ENCODE measurements around the gene PUM2. TPM values are rescaled to one million over a fixed set of nuclear protein-coding genes. Genes with fewer than 3 reads are reported as not detected.
A peak's percentile ranks its signal among the peaks of the same experiment; 100 is the strongest.

PUM2 gene
- total RNA-seq, 1 donor from 2014 or later: 33.6 TPM

DNA sequence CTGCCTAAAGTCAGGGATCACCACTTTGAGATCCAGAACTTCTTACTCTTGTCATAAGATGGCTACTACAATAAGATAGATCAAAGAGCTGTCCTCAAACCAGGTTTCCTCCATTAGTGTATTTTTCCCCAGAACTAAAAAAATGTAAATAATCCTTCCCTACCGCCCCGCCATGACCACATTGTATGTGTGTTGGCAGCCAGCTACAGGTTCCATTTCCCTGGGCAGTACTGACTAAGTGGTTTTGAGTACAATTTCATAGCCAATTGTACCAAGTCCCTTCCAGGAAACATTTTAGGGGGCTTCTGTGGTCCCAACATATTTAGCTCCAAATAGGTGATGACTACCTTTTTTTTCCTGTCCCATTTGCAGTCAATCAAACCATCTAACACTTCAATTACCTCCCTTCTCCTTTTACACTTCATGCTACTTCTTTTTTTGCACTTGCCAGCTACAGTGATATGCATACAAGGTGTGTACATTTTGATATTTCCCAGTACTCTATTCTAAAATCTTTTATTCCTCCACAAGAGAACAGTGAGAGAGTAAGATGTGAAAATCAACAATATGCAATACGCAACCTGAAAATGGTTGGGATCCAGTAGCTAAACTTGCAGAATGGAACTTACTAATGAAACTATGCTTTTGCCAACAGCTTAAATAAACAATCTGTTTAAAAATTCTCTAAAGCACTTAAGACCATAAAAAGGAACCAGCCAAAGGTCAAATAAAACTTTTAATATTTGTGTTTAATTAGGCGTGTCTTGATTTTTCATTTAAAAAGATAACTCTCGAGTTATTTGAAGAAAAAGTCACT is 3.9 kb downstream of the PUM2 start:
- no peak for DNase-seq (ENCODE audit: low read depth in 2 of 2)

DNA sequence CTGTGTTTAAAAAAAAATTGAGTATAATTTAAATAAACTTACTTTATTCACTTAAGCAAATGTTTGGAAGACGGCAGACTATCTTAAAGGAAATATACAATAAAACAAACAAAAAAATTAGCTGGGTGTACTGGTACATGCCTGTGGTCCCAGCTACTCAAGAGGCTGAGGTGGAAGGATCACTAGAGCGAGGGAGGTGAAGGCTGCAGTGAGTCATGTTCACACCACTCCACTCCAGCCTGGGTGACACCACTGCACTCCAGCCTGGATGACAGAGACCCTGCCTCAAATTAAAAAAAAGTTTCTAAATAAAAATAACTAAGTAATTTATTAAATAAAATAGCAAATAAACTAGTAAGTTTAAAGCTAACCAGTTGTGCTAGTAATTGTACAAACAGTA is 7.5 kb downstream of the PUM2 start:
- no peak for DNase-seq (ENCODE audit: low read depth in 2 of 2)

DNA sequence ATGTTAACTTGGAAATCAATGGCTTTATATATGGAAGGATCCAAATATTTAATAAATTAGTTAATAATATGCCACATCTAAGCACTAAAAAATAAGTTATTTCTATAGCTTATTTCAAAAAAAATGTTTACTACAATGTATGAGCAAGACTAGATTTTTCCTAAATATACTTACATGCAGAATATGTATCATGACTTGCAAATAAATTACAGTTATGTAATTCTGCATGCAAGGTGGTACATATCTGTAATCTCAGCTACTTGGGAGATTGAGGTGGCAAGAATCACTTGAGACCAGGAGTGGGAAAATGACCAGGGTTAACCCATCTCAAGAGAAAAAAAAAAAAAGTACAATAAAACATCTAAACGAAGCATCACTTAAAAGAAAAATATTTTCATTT is 11.6 kb downstream of the PUM2 start:
- no peak for DNase-seq (ENCODE audit: low read depth in 2 of 2)

DNA sequence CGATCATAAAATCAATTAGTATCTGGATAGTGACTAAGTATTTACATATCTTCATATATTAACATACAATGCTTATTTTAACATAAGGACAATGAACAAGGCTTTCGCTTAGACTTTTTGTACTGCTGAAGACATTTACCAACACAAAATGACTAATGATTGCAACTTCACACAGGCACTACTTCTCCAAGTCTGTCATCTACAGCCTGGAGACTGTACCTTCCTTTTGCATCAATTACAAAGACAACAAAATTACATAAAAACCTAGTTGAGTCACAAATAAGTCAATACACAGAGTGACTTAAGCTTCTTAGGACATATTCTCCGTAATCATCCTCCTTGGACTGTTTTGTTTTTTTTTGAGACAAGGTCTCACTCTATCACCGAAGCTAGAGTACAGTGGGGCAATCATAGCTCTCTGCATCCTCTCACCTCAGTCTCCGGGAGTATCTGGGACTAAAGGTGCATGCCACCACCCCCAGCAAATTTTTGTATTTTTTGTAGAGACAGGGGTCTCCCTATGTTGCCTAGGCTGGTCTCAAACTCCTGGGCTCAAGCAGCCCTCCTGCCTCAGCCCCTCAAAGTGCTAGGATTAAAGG is 15.9 kb downstream of the PUM2 start:
- DNase-seq (ENCODE audit: low read depth in 2 of 2): no peak

DNA sequence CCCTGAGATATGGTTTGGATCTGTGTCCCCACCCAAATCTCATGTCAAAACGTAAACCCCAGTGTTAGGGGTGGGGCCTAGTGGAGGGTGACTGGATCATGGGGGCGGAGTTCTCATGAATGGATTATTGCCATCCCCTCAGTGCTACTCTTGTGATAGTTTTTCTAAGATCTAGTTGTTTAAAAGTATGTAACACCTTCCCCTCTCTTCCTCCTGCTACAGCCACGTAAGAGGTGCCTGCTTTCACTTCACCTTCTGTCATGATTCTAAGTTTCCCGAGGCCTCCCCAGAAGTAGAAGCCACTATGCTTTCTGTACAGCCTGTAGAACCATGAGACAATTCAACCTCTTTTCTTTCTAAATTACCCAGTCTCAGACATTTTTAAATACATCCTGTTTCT is 16.9 kb downstream of the PUM2 start:
- DNase-seq (ENCODE audit: low read depth in 2 of 2): no peak

DNA sequence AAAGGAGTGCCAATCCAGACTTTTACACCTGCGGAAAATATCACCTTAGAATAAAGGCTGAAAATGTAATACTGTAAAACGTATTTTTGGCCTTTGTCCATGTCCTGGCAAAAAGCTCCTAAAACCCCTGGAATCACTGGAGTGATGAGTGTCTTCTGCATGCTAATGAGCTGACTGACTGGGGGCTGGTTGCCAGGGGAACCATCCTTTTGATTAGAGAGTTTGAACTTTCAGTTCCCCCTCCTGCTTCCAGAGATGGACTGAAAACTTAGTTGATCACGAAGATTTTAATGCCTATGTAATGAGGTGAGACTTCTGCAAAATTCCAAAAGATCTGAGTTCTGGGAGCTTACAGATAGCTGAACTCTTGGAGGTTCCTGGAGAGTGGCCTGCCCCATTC is 20.5 kb downstream of the PUM2 start:
- no peak for DNase-seq (ENCODE audit: low read depth in 2 of 2)

DNA sequence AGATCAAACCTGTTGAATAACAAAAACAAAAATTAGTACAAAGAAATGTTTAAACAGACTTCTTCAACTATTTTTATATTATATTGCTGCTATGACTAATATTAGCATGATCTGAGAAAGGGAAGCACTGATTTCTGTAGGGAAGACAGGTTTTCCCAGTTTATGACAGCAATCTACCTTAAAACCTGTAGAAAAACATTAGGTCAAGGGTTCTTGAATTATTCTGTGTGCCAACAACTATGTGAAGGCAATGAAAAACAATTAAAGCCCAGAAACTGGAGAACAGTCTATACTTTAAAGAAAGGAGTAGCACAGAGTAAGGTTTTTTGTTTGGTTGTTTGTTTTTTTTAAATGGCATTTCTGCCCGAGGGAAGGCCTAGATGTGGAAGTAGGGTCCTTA is 23.3 kb downstream of the PUM2 start:
- DNase-seq (ENCODE audit: low read depth in 2 of 2): peak in 1 of 2 donors; percentile 36

DNA sequence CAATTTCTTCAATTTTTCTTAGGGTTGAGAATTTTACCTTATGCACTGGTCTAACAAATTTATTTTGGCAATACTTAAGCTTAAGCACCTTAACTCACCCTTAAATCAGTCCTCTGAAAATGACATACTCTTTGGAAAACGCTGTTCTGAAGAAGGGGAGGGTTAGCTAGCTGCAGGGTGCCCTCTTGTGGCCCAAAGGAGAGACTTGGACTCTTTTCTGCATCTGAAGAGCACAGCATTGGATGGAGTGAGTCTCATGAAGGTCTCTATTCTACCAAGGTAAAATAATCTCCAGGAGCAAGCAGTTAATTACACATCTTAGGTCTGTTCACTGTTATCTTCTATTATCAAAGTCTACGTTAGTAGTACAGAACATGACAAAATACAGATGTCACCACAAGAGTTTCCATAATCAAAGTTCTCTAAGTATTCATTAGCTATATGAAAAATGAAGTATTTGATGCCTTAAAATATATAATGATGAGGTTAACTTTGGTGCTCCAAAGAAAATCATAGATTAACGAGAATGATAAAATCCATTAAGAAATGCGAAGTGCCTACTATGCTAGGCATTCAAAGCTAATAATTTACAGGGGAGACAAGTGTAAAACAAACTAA is 24.4 kb downstream of the PUM2 start:
- peak; percentile 30 to 71 for DNase-seq (ENCODE audit: low read depth in 2 of 2)

DNA sequence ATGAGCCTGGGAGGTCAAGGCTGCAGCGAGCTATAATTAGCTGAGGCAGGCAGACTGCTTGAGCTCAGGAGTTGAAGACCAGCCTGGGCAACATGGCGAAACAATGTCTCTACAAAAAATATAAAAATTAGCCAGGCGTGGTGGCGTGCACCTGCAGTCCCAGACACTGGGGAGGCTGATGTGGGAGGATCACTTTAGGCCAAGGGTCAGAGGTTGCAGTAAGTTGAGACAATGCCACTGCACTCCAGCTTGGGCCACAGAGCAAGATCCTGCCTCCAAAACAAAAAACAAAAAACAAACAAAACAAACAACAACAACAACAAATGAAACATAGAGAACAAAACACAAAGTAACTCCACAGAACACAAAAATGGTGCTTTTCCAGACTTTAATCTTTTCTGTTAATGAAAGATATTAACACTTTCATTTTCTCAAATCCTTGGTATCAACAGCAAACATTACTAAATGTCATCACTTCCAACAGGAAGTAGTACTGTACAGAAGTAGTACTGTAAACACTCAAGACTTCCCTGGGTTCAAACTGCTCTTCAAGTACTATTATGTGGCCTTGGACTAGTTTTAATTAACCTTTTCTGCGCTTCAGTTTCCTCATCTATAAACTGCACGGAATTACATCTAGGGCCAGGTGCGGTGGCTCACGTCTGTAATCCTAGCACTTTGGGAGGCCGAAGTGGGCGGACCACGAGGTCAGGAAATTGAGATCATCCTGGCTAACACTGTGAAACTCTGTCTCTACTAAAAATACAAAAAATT is 27.9 kb downstream of the PUM2 start:
- peak; percentile 16 to 56 for DNase-seq (ENCODE audit: low read depth in 2 of 2)

DNA sequence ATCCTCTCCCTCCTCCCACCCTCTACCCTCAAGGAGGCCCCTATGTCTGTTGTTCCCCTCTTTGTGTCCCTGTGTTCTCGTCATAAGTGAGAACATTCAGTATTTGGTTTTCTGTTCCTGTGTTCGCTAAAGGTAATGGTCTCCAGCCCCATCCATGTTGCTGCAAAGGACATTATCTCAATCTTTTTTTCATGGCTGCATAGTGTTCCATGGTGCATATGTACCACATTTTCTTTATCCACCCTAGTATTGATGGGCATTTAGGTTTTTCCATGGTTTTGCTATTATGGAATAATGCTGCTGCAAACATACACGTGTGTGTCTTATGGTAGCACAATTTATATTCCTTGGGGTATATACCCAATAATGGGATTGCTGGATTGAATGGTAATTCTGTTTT is 33.0 kb downstream of the PUM2 start:
- no peak for DNase-seq (ENCODE audit: low read depth in 2 of 2)

DNA sequence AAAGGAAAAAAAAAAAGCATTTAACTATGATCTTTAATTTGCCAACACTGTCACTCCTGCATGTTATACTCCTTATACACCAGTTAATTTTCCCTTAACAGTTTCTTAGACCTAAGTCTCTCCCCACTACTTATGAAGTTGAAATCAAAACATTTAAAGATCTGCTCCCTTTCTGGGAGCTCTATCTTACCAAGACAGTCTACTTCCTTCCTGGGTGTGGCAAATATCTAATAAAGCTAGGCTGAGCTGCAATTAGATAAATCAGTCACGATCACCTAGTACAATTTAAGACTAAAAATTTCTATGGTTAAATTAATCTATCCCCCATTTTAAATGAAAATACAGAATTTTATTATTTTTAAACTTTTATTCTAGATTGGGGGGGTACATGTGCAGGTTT is 33.4 kb downstream of the PUM2 start:
- no peak for DNase-seq (ENCODE audit: low read depth in 2 of 2)

DNA sequence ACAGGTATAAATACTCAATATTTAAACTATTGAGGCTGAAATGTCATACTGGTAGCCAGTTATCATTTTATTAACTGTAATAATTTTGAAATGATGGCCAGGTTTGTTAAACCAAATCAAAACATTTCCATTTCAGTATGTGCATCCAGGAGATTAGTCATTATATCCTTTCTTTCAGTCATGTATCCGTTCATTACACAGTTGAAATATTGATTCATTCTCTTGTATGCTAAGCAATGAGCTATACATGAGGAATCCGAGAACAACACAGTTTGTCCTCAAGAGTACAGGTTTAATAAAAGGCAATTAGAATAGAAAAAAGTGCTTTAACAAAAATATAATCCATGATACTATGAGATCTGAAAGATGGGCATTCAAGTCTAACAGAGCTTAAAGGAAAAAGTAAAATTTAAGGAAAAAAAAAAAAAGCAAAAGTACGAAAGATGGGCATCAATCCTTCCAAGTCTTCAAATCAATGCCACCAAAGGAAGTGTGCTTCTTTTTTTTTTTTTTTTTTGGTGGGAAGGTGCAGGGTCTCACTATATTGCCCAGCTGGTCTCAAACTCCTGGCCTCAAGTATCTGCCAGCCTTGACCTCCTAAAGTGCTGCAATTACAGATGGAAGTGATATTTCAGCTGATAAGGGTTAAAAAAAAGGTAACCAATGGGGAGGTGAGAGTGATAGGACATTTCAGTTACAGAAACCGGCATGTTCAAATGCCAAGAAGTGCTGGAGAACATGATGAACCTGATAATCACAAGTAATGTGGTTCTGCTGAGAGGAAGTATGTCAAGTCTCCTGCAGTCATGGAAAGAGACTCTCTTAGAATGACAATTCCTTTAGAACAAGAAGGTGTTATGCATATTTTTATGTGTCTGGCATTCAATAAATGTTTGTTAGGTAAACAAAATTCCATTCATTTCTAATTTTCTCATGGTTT is 35.8 kb downstream of the PUM2 start:
- DNase-seq (ENCODE audit: low read depth in 2 of 2): peak; percentile 65 to 85

DNA sequence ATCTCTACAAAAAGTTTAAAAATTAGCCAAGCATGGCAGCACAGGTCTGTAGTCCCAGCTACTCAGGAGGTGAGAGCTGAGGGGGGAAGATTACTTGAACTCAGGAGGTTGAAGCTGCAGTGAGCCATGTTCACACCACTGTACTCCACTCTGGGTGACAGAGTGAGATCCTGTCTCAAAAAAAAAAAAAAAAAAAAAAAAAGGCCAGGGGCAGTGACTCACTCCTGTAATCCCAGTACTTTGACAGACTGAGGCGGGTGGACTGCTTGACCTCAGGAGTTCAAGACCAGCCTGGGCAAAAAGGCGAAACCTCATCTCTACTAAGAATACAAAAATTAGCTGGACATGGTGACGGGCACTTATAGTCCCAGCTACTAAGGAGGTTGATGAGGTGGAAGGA is 37.0 kb downstream of the PUM2 start:
- peak in 1 of 2 donors; percentile 44 for DNase-seq (ENCODE audit: low read depth in 2 of 2)

DNA sequence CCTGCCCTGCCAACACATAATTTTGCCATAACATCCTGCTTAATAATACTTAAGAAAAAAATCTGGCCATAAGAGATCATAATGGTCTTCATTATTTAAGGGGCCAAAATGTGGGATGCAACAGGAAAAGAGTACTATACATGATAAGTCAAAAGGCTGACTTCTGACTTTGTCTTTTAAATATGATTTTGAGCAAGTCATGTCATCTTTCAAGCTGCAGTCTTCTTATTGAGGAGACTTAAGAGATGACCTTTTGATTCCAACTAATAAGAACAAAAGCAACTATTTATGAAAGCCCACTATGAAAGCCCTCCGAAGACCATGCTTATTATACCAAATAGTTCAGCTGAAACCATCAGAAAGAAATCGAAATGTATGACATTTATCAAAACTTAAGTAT is 41.6 kb downstream of the PUM2 start:
- DNase-seq (ENCODE audit: low read depth in 2 of 2): no peak

DNA sequence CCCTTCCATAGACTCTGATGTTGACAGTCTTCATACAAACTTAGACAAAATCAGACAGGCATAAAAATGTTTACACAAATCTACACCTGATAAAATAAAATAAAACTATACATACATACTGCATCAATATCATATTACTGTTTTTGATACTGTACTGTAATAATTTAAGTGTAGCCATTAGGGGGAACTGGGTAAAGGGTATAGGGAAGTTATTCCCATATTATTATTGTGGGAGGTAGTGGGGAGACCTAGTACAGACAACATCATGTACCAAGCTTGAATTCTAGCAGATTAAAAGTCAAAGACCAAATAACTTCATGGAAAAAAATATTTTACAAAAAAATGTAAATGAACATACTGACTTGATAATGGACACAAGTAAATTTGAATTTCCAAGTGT is 43.3 kb downstream of the PUM2 start:
- DNase-seq (ENCODE audit: low read depth in 2 of 2): no peak

DNA sequence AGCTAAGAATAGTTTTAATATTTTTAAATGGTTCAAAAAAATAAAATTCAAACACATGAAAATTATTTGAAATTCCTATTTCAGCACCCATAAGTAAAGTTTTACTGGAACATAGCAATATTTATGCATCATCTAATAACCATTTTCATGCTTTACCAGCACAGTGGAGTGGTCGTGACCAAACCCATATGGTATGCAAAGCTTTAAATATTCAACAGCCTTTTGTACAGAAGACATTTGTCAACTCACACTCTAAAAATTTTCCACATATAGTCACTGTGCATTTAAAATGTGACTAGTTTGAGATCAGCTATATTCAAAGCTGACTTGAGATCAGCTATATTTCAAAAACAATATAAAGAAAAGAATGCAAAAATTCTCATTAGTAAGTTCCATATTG is 46.2 kb downstream of the PUM2 start:
- no peak for DNase-seq (ENCODE audit: low read depth in 2 of 2)

DNA sequence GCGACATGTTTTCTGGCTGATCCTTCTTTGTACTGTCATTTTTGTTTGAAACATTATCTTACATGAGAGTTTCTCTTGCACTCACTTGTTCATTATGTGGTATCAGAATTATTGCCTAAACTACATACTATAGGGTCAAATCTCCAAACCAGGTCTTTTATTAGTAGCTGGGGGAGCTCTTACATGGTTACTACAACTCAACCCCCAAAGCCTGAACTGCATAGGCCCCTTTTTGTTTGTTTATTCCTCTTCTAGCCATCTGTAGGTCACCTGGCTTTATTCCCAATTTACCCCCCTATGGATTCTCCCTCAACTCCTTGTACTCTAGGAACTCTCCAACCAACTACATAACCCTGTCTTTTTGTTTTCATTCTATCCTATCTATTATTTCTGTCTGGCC is 46.7 kb downstream of the PUM2 start:
- no peak for DNase-seq (ENCODE audit: low read depth in 2 of 2)

DNA sequence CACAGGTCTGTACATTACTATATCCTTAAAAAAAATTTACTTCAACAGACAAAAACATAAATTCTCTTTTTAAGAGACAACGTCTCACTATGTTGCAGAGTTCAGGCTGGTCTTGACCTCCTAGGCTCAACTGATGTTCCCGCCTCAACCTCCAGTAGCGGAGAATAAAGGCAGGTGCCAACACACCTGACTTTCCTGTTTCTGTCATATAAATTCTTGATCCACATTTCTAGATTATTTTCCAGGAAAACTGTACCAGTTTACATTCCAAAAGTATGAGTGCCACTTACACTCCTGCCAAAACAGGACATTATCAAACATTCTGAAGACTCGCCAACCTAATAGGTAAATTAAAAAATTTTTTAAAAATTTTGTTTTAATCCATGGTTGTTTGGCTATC is 48.6 kb downstream of the PUM2 start:
- no peak for DNase-seq (ENCODE audit: low read depth in 2 of 2)

DNA sequence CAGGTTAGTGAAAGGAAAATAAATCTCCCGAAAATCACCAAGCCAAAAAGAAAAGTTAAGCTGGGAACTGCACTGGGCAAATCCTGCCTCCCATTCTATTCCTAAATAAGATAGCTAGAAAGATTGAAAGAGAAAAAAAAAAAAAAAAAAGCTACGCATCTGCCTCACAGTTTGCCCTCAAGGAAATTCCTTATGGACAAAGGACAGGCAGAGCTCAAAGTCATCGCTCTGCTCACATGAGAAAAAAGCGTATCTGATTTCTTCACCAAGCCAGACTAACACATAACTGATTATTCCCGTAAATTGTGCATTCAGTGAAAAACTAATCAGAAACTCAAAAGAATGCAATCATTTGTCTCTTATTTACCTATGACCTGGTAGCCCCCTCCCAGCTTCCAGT is 50.0 kb downstream of the PUM2 start:
- DNase-seq (ENCODE audit: low read depth in 2 of 2): no peak

DNA sequence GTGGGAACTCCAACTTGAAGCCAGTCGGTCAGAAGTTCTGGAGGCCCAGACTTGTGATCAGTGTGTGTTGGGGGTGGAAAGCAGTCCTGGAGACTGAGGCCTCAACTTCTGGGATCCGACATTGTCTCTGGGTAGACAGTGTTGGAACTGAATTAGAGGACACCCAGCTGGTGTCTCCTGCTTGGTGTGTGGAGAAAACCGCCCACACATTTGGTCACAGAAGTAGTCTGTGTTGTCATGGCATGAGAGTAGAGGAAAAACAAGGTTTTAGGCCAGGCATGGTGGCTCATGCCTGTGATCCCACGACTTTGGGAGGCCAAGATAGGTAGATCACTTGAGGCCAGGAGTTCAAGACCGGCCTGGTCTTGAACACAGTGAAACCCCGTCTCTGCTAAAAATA is 51.5 kb downstream of the PUM2 start:
- no peak for DNase-seq (ENCODE audit: low read depth in 2 of 2)

DNA sequence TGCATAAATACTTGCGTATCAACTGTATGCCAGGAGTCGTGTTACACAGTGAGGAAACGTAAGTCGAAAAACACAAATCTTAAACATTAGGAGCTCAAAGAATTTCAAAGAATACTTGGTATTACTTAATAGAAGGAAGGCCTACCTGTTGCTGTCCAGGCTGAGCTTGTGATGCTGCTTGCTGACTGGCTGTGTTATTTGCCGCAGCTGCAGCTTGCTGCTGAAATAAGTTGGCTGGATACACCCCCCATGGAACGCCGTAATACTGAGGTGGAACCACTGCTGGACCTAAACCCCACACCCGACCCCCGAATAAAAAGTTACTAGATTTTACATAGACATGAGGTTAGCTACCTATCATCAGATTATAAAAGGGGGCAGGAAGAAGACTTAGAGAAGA is 56.4 kb downstream of the PUM2 start:
- no peak for DNase-seq (ENCODE audit: low read depth in 2 of 2)

Data from dermis microvascular lymphatic vessel endothelial cell (primary cell).